GM18907 (cell line): ENCODE data around the gene CTSE.
A peak's percentile ranks its signal among the peaks of the same experiment; 100 is the strongest.
"Not testable (repeated sequence)": the region's sequence is repeated elsewhere in the genome, so short reads cannot be mapped to it uniquely, and the experiment has no call there.

ENCODE experiments used
- ATAC-seq: cut with Tn5 transposase; IDR thresholded peaks from one replicate; pipeline ENCODE4 v1.9.1; 2021; ENCODE audit warnings: mild to moderate bottlenecking, moderate library complexity; ENCODE audit not compliant: unreplicated experiment

The CTSE gene

DNA sequence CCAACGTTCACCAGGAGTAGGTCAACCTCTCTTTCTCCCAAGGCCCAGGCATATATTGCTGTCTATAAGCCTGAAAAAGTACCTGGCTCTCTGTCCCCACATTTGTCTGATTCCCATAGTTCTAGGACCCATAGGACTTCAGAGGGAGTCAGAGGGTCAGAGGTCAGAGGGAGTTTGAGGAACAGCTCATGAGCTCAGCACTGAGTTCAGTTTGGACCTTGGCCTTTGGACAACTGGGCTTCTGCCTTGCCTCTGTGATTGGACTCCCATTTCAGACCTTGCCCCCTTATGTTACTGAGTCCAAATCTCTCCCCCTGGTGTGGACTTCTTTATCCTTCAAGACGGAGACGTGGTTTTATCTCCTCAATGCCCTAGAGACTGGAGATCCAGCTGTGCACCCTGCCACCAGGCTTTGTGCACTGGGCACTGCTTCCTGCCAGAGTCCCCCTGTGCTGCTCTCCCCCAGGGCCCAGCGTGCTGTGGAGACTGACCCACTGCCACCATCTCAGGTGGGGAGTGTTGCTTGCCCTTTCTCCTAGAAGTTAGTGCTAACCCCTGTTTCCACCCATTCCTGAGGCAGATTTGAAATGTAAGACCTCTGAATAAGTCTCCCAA, 3.2 kb downstream of the CTSE start:
- no peak for ATAC-seq

DNA sequence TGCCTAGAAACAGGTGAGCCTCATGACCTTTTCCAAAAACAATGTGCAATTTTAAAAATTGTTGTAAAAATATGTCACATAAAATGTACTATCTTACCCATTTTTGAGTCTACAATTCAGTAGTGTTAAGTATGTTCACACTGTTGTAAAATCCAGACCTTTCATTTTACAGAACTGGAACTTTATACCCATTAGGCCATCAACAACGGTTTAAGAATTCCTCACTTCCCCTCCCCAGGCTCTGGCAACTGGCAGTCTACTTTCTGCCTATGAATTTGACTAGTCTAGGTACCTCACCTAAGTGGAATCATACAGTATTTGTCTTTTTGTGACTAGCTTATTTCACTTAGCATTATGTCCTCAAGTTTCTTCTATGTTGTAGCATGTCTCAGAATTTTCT, 8.6 kb downstream of the CTSE start:
- no peak for ATAC-seq

DNA sequence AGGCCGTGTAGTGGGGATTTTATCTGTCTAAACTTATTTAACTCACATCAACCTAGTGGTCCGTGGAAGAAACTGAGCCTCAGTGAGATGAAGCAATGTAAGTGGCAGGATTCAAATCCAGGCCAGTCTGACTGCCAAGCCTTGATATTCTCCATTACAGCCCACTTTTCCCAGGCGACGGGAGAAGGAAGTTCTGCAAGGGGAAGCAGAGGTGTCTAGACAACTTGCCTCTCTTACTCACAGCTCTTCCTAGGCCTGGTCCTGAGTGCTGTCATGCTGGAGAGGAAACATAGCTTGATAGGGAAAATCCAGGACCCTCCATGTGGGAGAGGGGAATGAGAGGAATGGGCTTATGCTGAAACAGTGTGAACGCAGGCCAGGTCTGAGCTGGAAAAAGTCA, 9.1 kb downstream of the CTSE start:
- ATAC-seq: no peak

DNA sequence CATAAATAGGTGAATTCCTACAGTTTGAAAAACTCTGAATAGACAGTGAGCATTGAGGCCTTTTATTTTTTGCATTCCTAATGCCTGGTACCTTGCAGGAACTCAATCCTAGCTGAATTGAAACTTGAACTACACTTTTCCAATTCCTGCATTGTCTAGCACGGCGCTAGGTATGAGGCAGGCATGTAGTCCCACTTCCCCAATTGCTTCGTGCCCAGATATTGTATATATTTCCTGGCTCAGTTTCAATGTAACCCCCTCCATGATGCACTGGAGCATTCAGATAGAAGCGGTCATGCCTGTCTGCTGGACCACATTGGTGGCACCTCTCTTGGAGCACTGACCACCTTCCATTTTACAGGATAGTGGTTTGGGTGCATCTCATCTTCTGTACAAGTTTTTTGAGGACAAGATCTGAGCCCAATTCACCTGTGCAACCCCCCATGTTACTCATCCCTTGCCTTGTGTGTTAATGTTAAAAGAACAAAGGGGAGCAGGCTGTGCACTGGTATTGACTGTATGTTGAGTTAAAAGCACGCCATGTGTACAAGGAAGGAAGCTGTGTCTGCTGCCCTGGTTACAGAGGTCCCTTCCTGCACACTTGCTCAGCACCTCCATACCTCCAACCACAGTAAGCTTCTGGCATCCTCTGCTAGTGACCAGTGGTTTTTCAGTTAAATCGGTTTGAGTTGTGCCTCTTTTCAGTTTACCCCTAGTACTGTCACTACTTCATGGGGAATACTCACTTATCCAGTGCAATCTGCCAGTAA, 10.5 kb downstream of the CTSE start:
- no peak for ATAC-seq

DNA sequence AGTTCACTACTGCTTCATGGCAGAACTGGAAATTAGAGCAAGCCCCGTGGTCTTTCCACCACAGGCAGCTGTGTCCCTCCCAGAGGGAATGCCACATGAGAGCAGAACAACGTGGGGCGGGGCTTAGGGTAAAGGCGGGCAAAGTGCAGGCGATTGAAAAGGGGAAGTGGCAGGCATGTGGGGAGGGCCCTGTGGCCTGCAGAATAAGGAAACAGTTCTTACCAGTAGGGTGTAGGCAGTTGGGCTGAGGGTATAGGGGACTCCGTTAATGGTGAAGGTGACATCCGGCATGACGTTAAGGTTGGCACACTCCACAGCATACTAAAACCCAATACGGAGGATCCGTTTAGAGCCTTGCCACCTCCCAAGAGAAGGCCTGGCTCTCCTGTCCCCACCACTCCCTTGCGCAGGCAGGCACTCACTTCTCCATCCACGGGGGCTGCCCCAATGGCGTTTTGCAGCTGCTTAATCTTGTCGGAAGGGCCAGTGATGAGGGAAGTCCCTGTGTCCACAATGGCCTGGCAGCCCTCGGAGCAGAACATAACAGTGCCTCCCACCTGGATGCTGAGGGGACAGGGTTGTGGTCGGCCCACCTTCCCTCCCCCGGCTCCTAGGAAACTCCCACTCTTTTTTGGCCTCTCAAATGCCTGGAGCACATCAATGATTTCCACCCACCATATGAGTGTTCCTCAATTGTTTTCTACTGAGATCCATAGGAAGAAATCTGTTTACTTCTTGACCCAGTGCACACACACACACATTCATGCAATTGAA, 11.4 kb downstream of the CTSE start:
- ATAC-seq: peak; percentile 96

DNA sequence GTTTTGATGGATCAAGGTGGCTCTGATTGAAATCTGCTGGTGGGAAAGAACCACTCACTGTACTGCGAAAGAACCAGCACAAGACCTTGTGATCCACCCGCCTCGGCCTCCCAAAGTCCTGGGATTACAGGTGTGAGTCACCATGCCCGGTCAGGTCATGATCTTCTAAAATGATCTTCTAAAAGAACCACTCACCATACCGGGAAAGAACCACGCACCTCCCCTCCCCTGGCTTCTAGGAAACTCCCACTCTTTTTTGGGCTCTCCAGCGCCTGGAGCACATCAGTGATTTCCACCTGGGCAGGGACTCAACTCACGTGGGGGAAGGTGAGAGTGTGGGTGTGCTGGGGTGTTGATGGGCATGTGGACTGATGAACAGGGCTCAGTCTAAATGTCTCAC, 12.6 kb downstream of the CTSE start:
- no peak for ATAC-seq

DNA sequence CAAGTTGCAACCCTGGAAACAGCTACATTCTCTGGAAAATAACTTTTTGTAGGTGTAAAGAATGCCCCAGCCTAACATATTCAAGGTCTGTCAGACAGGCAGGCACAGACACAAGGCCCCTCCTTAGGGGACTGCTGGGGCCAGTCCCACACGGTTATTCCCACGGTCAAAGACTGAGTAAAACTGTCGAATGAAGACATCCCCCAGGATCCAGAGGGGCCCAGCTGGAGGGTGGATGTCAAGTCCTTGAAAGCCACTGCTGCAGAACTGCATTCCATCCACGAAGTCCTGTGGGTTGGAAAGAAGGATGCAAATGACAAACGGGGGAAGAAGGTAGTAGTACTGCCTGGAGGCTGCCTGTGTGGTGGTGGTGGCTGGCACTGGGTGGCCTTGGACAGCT, 13.6 kb downstream of the CTSE start:
- ATAC-seq: no peak

DNA sequence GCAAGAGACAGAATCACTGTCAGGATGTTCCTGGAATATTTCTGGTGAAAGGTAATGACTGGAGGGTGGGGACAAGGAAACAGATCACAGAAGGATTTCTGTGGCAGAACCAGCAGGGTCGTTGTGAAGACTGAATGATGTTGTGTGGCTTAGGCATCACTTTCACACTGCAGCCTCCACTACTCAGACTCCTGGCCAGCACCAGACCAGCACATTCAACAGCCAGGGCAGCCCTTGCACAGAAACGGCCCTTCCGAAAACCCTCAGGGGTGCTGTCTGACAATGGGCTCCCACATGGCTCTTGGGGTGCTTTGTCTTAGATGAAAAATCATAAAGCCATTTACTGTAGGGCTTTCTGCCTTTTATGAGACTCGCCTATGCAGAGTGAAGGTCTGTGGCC, 16.7 kb downstream of the CTSE start:
- no peak for ATAC-seq

DNA sequence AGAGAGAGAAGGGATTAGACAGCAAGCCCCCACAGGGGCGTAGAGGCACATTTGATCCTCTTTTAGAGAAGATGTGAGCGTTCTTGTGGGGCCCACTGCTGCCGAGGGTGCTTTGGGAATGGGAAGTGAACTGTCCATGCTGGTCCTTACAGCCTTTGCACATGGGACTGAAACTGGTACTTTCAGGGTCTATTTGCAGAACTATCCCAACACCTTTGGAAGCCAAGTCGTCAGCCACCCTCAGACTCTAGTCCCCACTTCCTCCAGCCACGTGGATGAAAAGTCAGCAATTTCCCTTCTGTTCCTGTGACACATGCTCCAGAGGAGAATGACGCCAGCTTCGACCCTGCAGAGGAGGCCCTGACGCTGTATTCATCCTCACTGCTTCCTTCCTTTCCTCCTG, 17.9 kb downstream of the CTSE start:
- no peak for ATAC-seq

DNA sequence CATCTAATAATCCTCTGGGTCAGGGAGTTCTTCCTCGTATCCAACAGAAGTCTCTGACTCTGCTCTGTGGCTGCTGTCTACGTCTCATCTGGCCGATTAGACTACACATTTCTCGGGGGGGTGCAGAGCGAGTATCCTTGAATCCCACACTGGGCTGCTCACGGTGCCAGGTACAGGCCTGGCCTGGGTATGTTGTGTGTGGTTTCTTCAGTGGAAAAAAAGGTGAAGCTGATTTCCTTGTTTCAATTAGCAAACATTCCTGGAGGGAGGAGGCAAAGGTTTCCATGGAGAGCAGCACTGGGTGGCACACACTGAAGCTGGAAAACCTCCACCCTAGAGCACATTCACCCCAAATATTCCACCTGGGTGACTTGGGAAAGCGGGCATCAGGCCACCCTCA, 18.5 kb downstream of the CTSE start:
- ATAC-seq: no peak

DNA sequence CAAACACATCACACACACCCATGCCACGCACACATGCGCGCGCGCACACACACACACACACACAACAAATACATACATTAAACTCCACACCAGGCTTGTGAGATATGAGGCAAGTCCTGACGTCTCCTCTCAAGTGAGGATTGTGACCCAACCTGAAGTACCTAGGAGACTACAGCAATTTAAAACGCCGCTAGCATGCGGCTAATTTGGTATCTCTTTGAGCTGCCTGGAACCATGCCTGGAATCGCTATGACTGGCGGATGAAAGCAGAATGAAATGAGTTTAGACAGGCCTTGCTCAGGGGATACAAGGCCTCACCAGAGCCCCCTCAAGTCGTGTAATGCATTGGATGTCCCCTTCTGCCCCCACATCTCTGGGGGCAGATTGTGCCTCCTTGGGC, 18.9 kb downstream of the CTSE start:
- no peak for ATAC-seq

DNA sequence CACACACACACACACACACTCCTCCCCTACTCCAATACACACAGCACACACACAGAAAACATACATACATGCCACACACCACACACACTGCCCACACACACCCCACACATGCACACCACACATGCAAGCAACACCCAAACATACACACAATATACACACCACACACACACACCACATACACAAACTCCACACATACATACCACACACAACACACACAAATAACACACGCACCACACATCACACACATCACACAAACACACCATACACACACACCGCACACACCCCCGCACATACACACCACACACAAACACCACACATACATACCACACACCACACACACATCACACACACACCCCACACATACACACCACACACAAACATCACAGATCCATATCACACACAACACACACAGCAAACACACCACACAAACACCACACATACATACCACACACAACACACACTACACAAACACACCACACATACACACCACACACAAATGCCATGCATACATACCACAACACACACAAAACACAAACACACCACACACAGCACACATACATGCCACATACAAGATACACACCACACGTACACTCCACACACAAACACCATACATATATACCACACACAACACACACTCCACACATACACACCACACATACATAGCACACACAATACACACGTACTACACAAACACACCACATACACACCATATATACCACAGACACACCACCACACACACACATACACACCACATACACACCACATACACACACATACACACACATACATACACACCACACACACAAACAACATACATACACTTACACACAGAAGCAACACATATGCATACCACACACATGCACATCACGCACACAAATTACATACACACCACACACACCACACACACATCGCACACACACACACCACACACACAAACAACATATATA, 19.6 kb downstream of the CTSE start:
- ATAC-seq: no peak

DNA sequence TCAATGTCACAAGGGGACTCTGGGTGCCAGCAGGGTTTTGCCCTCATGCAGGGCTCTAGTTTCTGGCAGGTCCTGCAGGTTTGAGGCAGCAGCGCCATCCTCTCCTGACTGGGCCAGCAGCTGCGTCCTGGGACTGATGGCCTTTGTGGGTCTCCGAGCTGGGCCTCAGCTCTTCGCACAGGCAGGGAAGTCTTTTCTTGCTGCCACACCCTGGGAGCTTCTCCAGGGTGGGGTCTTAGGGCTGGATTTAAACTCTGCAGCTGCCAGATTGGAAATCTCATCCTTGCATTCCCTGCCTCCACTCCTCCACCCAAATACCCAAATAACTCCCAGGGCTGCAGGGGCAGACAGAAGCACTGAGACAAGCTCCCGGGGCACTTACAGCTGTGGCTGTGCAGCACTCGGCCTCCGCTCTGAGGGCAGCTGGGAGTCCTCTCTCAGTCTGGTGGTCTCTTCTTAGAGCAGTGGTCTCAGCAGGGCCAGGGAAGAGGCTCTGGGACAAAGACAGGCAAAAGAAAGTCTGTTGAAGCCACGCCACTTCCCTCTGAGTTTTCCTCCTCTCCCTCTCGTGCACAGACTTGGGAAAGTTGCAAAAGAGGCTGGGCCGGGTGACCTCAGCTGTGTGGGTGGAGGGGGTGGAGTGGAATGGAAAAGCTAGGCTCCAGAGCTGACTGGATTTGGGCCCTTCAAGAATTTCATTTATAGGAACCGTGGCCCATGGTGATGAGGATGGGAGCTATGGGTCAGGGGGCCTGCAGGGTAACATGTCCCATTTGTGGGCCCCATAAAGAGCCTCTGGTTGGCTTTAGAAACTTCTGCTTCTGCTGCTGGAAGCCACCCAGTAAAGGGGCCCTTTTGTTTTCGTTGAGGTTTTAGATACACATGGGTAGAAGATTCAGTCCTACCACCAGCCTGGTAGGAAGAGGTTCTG, 20.6 kb downstream of the CTSE start, which contains the start of gene RAB7B:
Gene RAB7B, minus strand, starts transcription at position 525 of the 931 bp plus-strand sequence. CDS start 9,260 bp downstream, outside the sequence.
- ATAC-seq: no peak

DNA sequence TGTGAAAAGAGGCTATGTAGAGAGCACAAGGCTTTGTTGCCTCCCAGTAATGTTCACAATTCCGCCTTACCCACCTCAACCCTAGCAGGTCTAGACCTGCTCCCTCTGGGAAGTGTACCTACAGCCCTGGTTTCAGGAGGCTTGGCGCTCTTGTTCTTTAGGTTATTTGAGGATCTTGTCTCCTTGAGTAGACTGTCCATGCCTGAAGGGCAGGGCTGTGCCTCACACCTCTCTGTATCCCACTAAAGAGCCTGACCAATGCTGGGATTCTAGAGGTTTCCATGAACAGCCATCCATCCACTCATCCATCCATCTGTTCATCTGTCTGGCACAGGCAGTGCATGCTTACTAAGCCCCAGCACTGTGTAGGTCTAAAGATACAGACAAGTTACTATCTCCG, 21.5 kb downstream of the CTSE start:
- ATAC-seq: no peak

DNA sequence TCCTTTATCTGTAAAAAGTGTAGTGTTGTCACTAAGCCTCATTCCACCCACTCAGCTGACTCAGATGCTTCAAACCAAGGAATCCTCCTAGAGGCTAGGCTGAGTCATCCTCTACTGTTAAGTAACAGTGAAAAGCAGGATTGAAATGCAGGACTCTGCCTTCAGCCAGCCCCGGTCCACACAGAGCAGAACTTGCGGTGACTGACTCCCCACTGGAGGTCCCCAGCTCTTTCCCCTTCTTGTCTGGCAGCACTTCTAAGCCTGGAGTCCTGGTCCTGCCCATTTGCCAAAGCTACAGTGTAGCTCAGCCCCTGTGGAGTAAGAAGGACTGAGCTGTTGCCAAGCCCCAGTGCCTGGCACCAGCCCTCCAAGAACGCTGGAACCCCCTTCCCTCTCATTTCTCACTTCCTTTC, 22.2 kb downstream of the CTSE start:
- no peak for ATAC-seq

DNA sequence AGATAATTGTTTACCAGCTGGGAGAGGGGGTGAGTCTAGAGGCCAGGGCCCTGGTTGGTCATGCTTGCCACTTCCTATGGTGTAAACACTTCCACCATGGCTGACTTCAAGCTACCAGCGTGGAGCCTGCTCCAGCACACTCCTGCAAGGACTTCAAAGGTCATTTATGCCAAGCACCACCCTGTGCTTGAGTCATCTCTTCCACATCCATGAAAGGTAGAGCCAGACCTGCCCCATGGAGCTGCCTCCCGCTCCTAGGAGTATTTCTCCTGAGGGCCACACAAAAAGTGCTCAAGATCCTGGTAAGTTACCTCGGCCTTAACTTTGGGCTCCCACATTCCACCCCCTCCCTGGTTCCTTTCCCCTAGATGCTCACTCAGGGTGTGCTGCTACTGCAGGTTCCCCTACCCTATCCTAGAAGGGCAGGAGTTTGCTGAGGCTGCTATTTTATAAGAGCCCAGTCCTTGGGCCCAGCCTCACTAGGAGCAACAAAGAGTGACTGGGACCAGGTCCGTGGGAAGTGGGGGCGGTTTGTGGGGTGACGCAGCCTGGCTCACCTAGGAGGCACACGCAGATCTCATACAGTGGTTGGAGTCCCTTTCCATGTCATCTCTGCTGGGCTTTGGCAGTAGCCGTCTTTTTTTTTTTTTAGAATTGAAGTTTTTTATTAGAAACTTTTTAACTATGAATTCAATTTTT, 22.9 kb downstream of the CTSE start:
- no peak for ATAC-seq

DNA sequence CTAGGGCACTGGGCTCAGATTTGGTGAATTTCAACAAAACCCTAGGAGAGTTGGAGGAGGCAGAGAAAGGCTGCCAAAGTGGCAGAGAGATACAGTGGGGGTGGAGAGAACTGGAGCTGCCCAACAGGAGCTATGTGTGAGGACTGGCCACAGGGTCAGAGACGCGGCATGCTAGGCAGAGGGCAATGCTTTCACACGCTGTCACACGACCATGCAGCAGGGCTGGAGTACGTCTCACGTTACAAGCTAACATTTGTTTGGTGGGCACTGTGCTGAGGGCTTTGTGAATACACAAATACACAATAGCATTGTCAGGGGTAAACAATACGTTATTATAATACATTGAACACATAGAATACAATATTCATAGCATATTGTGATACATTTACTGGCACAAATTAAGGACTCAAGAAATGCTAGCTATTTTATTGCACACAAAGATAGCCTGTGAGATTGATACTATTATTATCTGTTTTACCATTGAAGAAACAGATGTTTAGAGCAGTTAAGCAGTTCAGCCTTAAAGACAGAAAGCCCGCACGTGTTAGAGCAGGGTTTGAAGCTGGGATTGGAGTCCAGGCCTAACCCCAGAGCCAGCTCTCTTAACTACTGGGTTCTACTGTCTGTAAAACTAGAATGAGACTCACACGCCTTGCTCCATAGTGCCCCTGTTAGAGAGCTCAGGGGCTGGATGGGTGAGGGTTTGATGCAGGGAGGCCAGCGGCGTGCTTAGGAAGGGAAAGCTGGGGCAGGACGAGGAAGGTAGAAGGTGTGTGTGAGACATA, 25.0 kb downstream of the CTSE start:
- no peak for ATAC-seq

DNA sequence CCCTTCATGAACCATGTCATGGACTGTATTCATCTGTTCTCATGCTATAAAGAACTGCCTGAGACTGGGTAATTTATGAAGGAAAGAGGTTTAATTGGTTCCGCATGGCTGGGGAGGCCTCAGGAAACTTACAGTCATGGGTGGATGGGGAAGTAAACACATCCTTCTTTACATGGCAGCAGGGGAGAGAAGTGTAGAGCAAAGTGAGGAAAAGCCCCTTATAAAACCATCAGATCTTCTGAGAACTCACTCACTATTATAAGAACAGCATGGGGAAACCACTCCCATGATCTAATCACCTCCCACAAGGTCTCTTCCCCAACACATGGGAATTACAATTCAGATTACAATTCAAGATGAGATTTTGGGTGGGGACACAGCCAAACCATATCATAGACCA, 27.1 kb downstream of the CTSE start:
- not testable (repeated sequence) for ATAC-seq
